Stimulated activated CD4-positive, alpha-beta T cell treated with anti-CD3 and anti-CD28 coated beads, TNF-alpha, amount 100 ng/mL, for 24 hours (primary cell): ENCODE results near the gene EXT2.

ENCODE experiments used
- DNase-seq, 3 experiments: peaks; one replicate each; pipeline ENCODE4 v3.0.0-alpha.2; 2020; ENCODE audit warnings: low read depth in 3 of 3

Gene EXT2

GRCh38 chr11:44133335-44133946 is 38.0 kb downstream of the EXT2 start:
- DNase-seq = no peak

GRCh38 chr11:44134625-44135024 is 39.1 kb downstream of the EXT2 start:
- DNase-seq = no peak

- no peak for DNase-seq
Observed at GRCh38 chr11:44136176-44136945, 40.9 kb downstream of the EXT2 start.

GRCh38 chr11:44137057-44137456 is 41.6 kb downstream of the EXT2 start:
- no peak for DNase-seq

GRCh38 chr11:44138286-44138685 is 42.8 kb downstream of the EXT2 start:
- DNase-seq = no peak

GRCh38 chr11:44138980-44139379 is 43.5 kb downstream of the EXT2 start:
- DNase-seq = no peak

GRCh38 chr11:44139565-44140330 is 44.3 kb downstream of the EXT2 start:
- DNase-seq = no peak

GRCh38 chr11:44140372-44140771 is 44.9 kb downstream of the EXT2 start:
- no peak for DNase-seq

GRCh38 chr11:44140805-44141204 is 45.3 kb downstream of the EXT2 start:
- DNase-seq = no peak

GRCh38 chr11:44143987-44144909 is 48.8 kb downstream of the EXT2 start:
- no peak for DNase-seq

GRCh38 chr11:44145011-44145775 is 49.7 kb downstream of the EXT2 start:
- DNase-seq = no peak

GRCh38 chr11:44146931-44147330 is 51.5 kb downstream of the EXT2 start:
- DNase-seq = no peak

GRCh38 chr11:44147751-44148150 is 52.3 kb downstream of the EXT2 start:
- DNase-seq = no peak

- no peak for DNase-seq
Observed at GRCh38 chr11:44149651-44150050, 54.2 kb downstream of the EXT2 start.

- no peak for DNase-seq
Observed at GRCh38 chr11:44150401-44150800, 54.9 kb downstream of the EXT2 start.

GRCh38 chr11:44157019-44157418 is 61.5 kb downstream of the EXT2 start:
- no peak for DNase-seq

- no peak for DNase-seq
Observed at GRCh38 chr11:44158384-44158783, 62.9 kb downstream of the EXT2 start.

GRCh38 chr11:44159848-44160721 is 64.6 kb downstream of the EXT2 start:
- no peak for DNase-seq

- DNase-seq = no peak
Observed at GRCh38 chr11:44162004-44162403, 66.5 kb downstream of the EXT2 start.

GRCh38 chr11:44162662-44163061 is 67.2 kb downstream of the EXT2 start:
- no peak for DNase-seq
